HCT116 (cell line): ENCODE data around the gene NCAPD3. TPM values are rescaled to one million over a fixed set of nuclear protein-coding genes. Genes with fewer than 3 reads are reported as not detected.

Source experiments
- ATAC-seq: fragments of 200-7000 bp; cut with Tn5 transposase; 2 replicates; pipeline ENCODE4 v1.9.1; 2020; ENCODE audit warnings: mild to moderate bottlenecking, moderate library complexity
- BruUV-seq: library from RNA; stranded (reverse); fragments of 400-500 nt; replicated peaks from 2 replicates; lab custom pipeline; 2021; lab: Mats Ljungman, UMichigan
- CTCF ChIA-PET: fragments of 300-600 bp; sonication (Branson Sonifier 250); formaldehyde crosslinking; loops from one replicate; lab custom pipeline; 2021; ENCODE audit warnings: antibody characterized with exemption; lab: Charles Lee
- POLR2A ChIA-PET: fragments of 300-600, 350-600 bp; sonication (Branson Sonifier 250); formaldehyde crosslinking; loops from one replicate; lab custom pipeline; 2021; ENCODE audit warnings: antibody characterized with exemption; lab: Charles Lee
- RAD21 ChIA-PET, 2 experiments: fragments of 300-600 bp; sonication (Branson Sonifier 250); formaldehyde crosslinking; loops; one replicate each; lab custom pipeline; 2023; ENCODE audit warnings: low total read pairs in 2 of 2; ENCODE audit not compliant: uncharacterized antibody in 2 of 2, unreplicated experiment in 2 of 2, low non-redundant PET in 1 of 2; lab: Charles Lee
- DNase-seq: peaks from one replicate; pipeline ENCODE4 v3.0.0-alpha.2; 2010; ENCODE audit warnings: low read depth, low spot score
- H2AFZ ChIP-seq: fragments of 200-600 bp; shearing (Covaris generic), sonication (generic); 2 replicates; pipeline ENCODE4 v1.6.1; 2017; ENCODE audit warnings: low read depth, mixed run types, mixed read lengths, antibody characterized with exemption, low read length; ENCODE audit not compliant: poor library complexity, severe bottlenecking
- H3K27ac ChIP-seq: 2 replicates; pipeline ENCODE4 v1.5.1; 2012; ENCODE audit warnings: low read depth, low read length
- H3K27me3 ChIP-seq: fragments of 200-600 bp; sonication (generic); 2 replicates; pipeline ENCODE4 v1.6.1; 2016; ENCODE audit warnings: mixed run types, low read length, mixed read lengths; ENCODE audit not compliant: insufficient read depth
- H3K36me3 ChIP-seq, 2 experiments: fragments of 200-500 bp in 1 of 2; fragments of 200-600 bp in 1 of 2; sonication (Bioruptor generic) in 1 of 2; sonication (generic) in 1 of 2; 2 replicates each; pipeline versions ENCODE4 v1.5.1 to v1.6.1; 2014 to 2016; ENCODE audit warnings: low read length in 2 of 2, inconsistent platforms in 1 of 2, mixed read lengths in 1 of 2, mixed run types in 1 of 2; ENCODE audit not compliant: insufficient read depth in 2 of 2, control insufficient read depth in 1 of 2
- H3K4me1 ChIP-seq, 2 experiments: fragments of 200-600 bp in 1 of 2; sonication (generic) in 1 of 2; 2 replicates each; pipeline versions ENCODE4 v1.5.1 to v1.6.1; 2012 to 2017; ENCODE audit warnings: low read length in 2 of 2, inconsistent platforms in 1 of 2, mild to moderate bottlenecking in 1 of 2, mixed read lengths in 1 of 2, mixed run types in 1 of 2, moderate library complexity in 1 of 2; ENCODE audit not compliant: insufficient read depth in 2 of 2, control insufficient read depth in 1 of 2
- H3K4me2 ChIP-seq: fragments of 200-600 bp; sonication (generic); 2 replicates; pipeline ENCODE4 v1.6.1; 2017; ENCODE audit warnings: mixed run types, low read length, mixed read lengths
- H3K4me3 ChIP-seq, 2 experiments: fragments of 200-600 bp in 1 of 2; sonication (generic) in 1 of 2; replicated peaks in 1 of 2; 2 replicates each; pipeline ENCODE4 v1.5.1; 2011 to 2016; ENCODE audit warnings: low read length in 2 of 2, control low read depth in 1 of 2, low read depth in 1 of 2, mild to moderate bottlenecking in 1 of 2, mixed read lengths in 1 of 2, mixed run types in 1 of 2
- H3K79me2 ChIP-seq: fragments of 200-600 bp; sonication (generic); 2 replicates; pipeline ENCODE4 v1.6.1; 2017; ENCODE audit warnings: mild to moderate bottlenecking, mixed run types, low read length, moderate library complexity, mixed read lengths; ENCODE audit not compliant: insufficient read depth
- H3K9ac ChIP-seq: fragments of 200-600 bp; sonication (generic); 2 replicates; pipeline ENCODE4 v1.6.1; 2016; ENCODE audit warnings: low read length, mixed read lengths
- H3K9me2 ChIP-seq: fragments of 200-600 bp; sonication (generic), shearing (Covaris generic); 2 replicates; pipeline ENCODE4 v1.6.1; 2017; ENCODE audit warnings: mixed run types, mild to moderate bottlenecking, moderate library complexity; ENCODE audit not compliant: insufficient read depth
- H3K9me3 ChIP-seq, 2 experiments: fragments of 200-500 bp in 1 of 2; fragments of 200-600 bp in 1 of 2; sonication (Bioruptor generic) in 1 of 2; sonication (generic) in 1 of 2; 2 replicates each; pipeline ENCODE4 v1.6.1; 2014 to 2017; ENCODE audit warnings: low read length in 2 of 2, mixed read lengths in 2 of 2, inconsistent platforms in 1 of 2, low read depth in 1 of 2, mild to moderate bottlenecking in 1 of 2, mixed run types in 1 of 2, moderate library complexity in 1 of 2; ENCODE audit not compliant: control insufficient read depth in 1 of 2, insufficient read depth in 1 of 2
- H4K20me1 ChIP-seq: fragments of 200-600 bp; sonication (generic), shearing (Covaris generic); 2 replicates; pipeline ENCODE4 v1.6.1; 2017; ENCODE audit warnings: mixed run types, mild to moderate bottlenecking, moderate library complexity; ENCODE audit not compliant: insufficient read depth
- CEBPB ChIP-seq: IDR thresholded peaks from 2 replicates; pipeline ENCODE4 v1.6.1; 2012; ENCODE audit warnings: low read depth
- JUND ChIP-seq: IDR thresholded peaks from 2 replicates; pipeline ENCODE4 v1.6.1; 2012
- SIN3A ChIP-seq: IDR thresholded peaks from 2 replicates; pipeline ENCODE4 v1.6.1; 2012; ENCODE audit warnings: low read depth
- SP1 ChIP-seq: IDR thresholded peaks from 2 replicates; pipeline ENCODE4 v1.6.1; 2012; ENCODE audit warnings: low read depth
- YY1 ChIP-seq: IDR thresholded peaks from 2 replicates; pipeline ENCODE4 v1.6.1; 2011; ENCODE audit warnings: low read length, low read depth, moderate library complexity, mild to moderate bottlenecking; ENCODE audit not compliant: insufficient replicate concordance; ENCODE audit errors: extremely low read depth
- ZBTB33 ChIP-seq: IDR thresholded peaks from 2 replicates; pipeline ENCODE4 v1.6.1; 2011; ENCODE audit warnings: mild to moderate bottlenecking, low read length, moderate library complexity; ENCODE audit not compliant: insufficient replicate concordance; ENCODE audit errors: extremely low read depth
- ZNF274 ChIP-seq: fragments of 200-500 bp; sonication (Bioruptor generic); IDR thresholded peaks from 2 replicates; pipeline ENCODE4 v1.6.1; 2014; ENCODE audit warnings: mild to moderate bottlenecking, low read depth, low read length, inconsistent platforms
- intact Hi-C: fragments of 100-400 bp; cut with micrococcal nuclease; formaldehyde crosslinking; loops from 2 replicates; pipeline ENCODE4 v1.10.0; 2022
- total RNA-seq: library from RNA; stranded (reverse); gene quantifications from one replicate; pipeline ENCODE4 v1.2.1, GENCODE V29; 2021; ENCODE audit not compliant: unreplicated experiment
- TF ChIP-seq, protein P1 (sequence below): IDR thresholded peaks from 2 replicates; pipeline ENCODE4 v1.6.1; 2012

Gene NCAPD3
- total RNA-seq, 1 experiment from 2014 or later = 71.0 TPM

DNA sequence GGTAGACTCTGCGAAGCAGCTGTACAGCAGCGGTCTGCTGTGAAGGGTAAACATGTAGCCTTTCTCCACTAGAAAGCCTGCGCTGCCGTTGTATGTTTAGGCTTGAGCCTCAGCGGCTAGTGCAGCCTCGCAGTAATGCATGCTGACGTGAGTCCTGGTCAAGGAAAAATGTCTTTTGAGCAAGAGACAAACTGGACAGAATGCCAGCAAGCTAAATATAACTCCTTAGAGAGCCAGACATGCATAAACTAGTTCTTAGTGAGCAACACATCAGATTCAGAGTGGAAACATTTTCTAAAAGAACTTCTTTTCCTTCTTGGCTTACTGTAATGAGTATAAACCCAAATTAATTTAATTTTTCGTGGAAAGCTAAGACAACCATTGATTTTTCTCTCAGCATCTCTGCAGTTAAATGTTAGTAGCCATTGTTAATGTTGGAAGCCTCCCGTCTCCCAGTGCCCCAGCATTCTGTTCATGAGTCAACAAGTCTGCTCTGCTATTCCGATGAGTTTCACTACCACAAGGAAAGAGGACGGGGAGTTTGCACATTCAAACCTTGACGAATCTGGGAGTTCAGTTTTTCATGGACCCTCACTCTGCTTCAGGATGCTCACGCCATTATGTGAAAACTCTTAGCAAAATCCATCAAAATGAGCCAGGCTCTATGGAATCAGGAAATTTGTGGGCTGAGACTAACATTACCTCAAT, 103.5 kb downstream of the NCAPD3 start (continued):
- no peak for TF ChIP-seq CEBPB
- TF ChIP-seq YY1 = no peak
- TF ChIP-seq, protein P1, sequence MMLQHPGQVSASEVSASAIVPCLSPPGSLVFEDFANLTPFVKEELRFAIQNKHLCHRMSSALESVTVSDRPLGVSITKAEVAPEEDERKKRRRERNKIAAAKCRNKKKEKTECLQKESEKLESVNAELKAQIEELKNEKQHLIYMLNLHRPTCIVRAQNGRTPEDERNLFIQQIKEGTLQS = no peak
- TF ChIP-seq SP1 = no peak
- TF ChIP-seq SIN3A = no peak
- TF ChIP-seq ZBTB33 = no peak

- no peaks in the 10 kb centered on the region for H3K79me2 ChIP-seq
- H3K9me2 ChIP-seq = no peaks in the 10 kb centered on the region
- no TSS peak for BruUV-seq
- H3K9me3 ChIP-seq = no peaks in the 10 kb centered on the region
- H3K27ac ChIP-seq = no peak overlapping the region
- POLR2A ChIA-PET = no interaction called here
- CTCF ChIA-PET = no interaction called here
- RAD21 ChIA-PET = no interaction called here
- H3K4me2 ChIP-seq = no peak overlapping the region
- intact Hi-C loops = no loop called here
- no peak overlapping the region for H3K4me3 ChIP-seq
- H3K4me1 ChIP-seq = no peaks in the 10 kb centered on the region
- ATAC-seq (no peak), DNase-seq (no peak)
- H3K9ac ChIP-seq = no peak overlapping the region
- H3K27me3 ChIP-seq = peaks cover 62% of the 10 kb centered on the region
- no peaks in the 10 kb centered on the region for H4K20me1 ChIP-seq
- no peak for TF ChIP-seq SP1
- TF ChIP-seq JUND = no peak
- TF ChIP-seq ZNF274 = no peak
- H3K36me3 ChIP-seq = no peaks in the 10 kb centered on the region
- H2AFZ ChIP-seq = no peak overlapping the region
Observed at GRCh38 chr11:134119094-134119493, 104.7 kb downstream of the NCAPD3 start.
